Measurements from ENCODE around the gene PIN1. TPM values are rescaled to one million over a fixed set of nuclear protein-coding genes. Genes with fewer than 3 reads are reported as not detected.

Gene PIN1
- total and polyA plus RNA-seq, 2 of the 13 experiments (the other 11 are each of a cell fraction or from before 2014, with no cell fraction given), result 31.9 to 72.0 TPM

GRCh38 chr19:9818175-9818733, 16.9 kb upstream of the PIN1 start (continued):
- no peak for TF ChIP-seq ZNF550 (CRISPR knock-in tag; IDR thresholded peaks at IDR 0.05; ENCODE audit: borderline replicate concordance)
- no peak for TF ChIP-seq ZNF276 (CRISPR knock-in tag; IDR thresholded peaks at IDR 0.05; ENCODE audit: low read depth)
- no peak for TF ChIP-seq RXRA (CRISPR knock-in tag; IDR thresholded peaks at IDR 0.05)
- no peak for TF ChIP-seq SPEN (CRISPR knock-in tag; IDR thresholded peaks at IDR 0.05; ENCODE audit: low read depth)
- no peak for TF ChIP-seq ZNF746 (CRISPR knock-in tag; IDR thresholded peaks at IDR 0.05)
- TF ChIP-seq PRDM15 (CRISPR knock-in tag; IDR thresholded peaks at IDR 0.05), result no peak
- no peak for TF ChIP-seq SATB2 (CRISPR knock-in tag; IDR thresholded peaks at IDR 0.05)
- no peak for TF ChIP-seq ZFP36 (IDR thresholded peaks at IDR 0.05; ENCODE audit: borderline replicate concordance, low read depth, low read length, partially characterized antibody)
- no peak for TF ChIP-seq KLF16 (CRISPR knock-in tag; IDR thresholded peaks at IDR 0.05)
